CD14-positive monocyte (primary cell): ENCODE results near the gene PRKCA. TPM values are rescaled to one million over a fixed set of nuclear protein-coding genes. Genes with fewer than 3 reads are reported as not detected.

ENCODE experiments used
- DNase-seq, 3 donors: peaks; one replicate each; pipeline ENCODE4 v3.0.0-alpha.2; 2011 to 2022
- H2AFZ ChIP-seq: 2 replicates; pipeline ENCODE4 v1.6.0; 2012; ENCODE audit warnings: mild to moderate bottlenecking, low read depth, low read length, inconsistent platforms; ENCODE audit not compliant: insufficient read depth, poor library complexity, severe bottlenecking
- H3K27ac ChIP-seq, 2 donors: 1 replicate in 1 of 2; 2 replicates in 1 of 2; pipeline ENCODE4 v1.5.1; 2012 to 2013; ENCODE audit warnings: low read length in 2 of 2, control low read depth in 1 of 2, inconsistent platforms in 1 of 2, low read depth in 1 of 2, mild to moderate bottlenecking in 1 of 2
- H3K27me3 ChIP-seq, 2 donors: one replicate each; pipeline versions ENCODE4 v1.6.0 to v1.6.1; 2011 to 2013; ENCODE audit warnings: low read length in 2 of 2; ENCODE audit not compliant: control insufficient read depth in 2 of 2, insufficient read depth in 2 of 2
- H3K36me3 ChIP-seq, 2 donors: replicated peaks in 1 of 2; 1 replicate in 1 of 2; 2 replicates in 1 of 2; pipeline versions ENCODE4 v1.5.1 to v1.6.1; 2012 to 2013; ENCODE audit warnings: low read length in 2 of 2, control low read depth in 1 of 2, inconsistent platforms in 1 of 2, mild to moderate bottlenecking in 1 of 2; ENCODE audit not compliant: insufficient read depth in 2 of 2, control insufficient read depth in 1 of 2
- H3K4me1 ChIP-seq, 2 donors: 1 replicate in 1 of 2; 2 replicates in 1 of 2; pipeline versions ENCODE4 v1.5.1 to v1.6.1; 2012 to 2013; ENCODE audit warnings: low read length in 2 of 2, control low read depth in 1 of 2, inconsistent platforms in 1 of 2, mild to moderate bottlenecking in 1 of 2, moderate library complexity in 1 of 2; ENCODE audit not compliant: insufficient read depth in 2 of 2, control insufficient read depth in 1 of 2
- H3K4me2 ChIP-seq: replicated peaks from 2 replicates; pipeline ENCODE3; 2012; ENCODE audit warnings: low read length, moderate library complexity, mild to moderate bottlenecking; ENCODE audit not compliant: poor library complexity, severe bottlenecking; ENCODE audit errors: extremely low read depth
- H3K4me3 ChIP-seq, 3 experiments: fragments of 200-600 bp in 1 of 3; sonication (generic) in 1 of 3; replicated peaks in 1 of 3; 1 replicate in 2 of 3; 2 replicates in 1 of 3; pipeline ENCODE4 v1.5.1; 2011 to 2013; ENCODE audit warnings: low read length in 3 of 3, mild to moderate bottlenecking in 3 of 3, control low read depth in 2 of 3, low read depth in 2 of 3, inconsistent platforms in 1 of 3, moderate library complexity in 1 of 3
- H3K79me2 ChIP-seq: 2 replicates; pipeline ENCODE4 v1.6.0; 2012; ENCODE audit warnings: mild to moderate bottlenecking, control low read depth, inconsistent platforms, low read length, moderate library complexity; ENCODE audit not compliant: insufficient read depth
- H3K9ac ChIP-seq: 2 replicates; pipeline ENCODE4 v1.6.0; 2017; ENCODE audit warnings: low read length, mild to moderate bottlenecking; ENCODE audit not compliant: insufficient read depth, poor library complexity, severe bottlenecking
- H3K9me3 ChIP-seq, 2 donors: replicated peaks in 1 of 2; 1 replicate in 1 of 2; 2 replicates in 1 of 2; pipeline versions ENCODE4 v1.5.1 to v1.6.1; 2012 to 2013; ENCODE audit warnings: low read length in 2 of 2, control low read depth in 1 of 2; ENCODE audit not compliant: control insufficient read depth in 1 of 2, insufficient read depth in 1 of 2
- H4K20me1 ChIP-seq: 2 replicates; pipeline ENCODE4 v1.6.0; 2012; ENCODE audit warnings: mild to moderate bottlenecking, low read length, control low read depth, moderate library complexity; ENCODE audit not compliant: insufficient read depth
- H3K27ac Mint-ChIP-seq, 7 donors: one replicate each; pipeline ENCODE4 v1.8.0; 2020; ENCODE audit warnings: mild to moderate bottlenecking in 7 of 7, mixed read lengths in 7 of 7, moderate library complexity in 6 of 7, inconsistent platforms in 2 of 7
- H3K27me3 Mint-ChIP-seq, 3 donors: one replicate each; pipeline ENCODE4 v1.8.0; 2021 to 2022; ENCODE audit warnings: low read depth in 3 of 3, mild to moderate bottlenecking in 3 of 3, mixed read lengths in 3 of 3, moderate library complexity in 3 of 3, inconsistent platforms in 1 of 3
- H3K36me3 Mint-ChIP-seq, 2 donors: one replicate each; pipeline ENCODE4 v1.8.0; 2020; ENCODE audit warnings: mixed read lengths in 2 of 2, inconsistent platforms in 1 of 2, mild to moderate bottlenecking in 1 of 2
- H3K4me1 Mint-ChIP-seq: one replicate; pipeline ENCODE4 v1.8.0; 2020; ENCODE audit warnings: mild to moderate bottlenecking, mixed read lengths
- H3K4me3 Mint-ChIP-seq, 2 donors: one replicate each; pipeline ENCODE4 v1.8.0; 2020; ENCODE audit warnings: mild to moderate bottlenecking in 2 of 2, mixed read lengths in 2 of 2, moderate library complexity in 1 of 2
- H3K9me3 Mint-ChIP-seq, 7 donors: one replicate each; pipeline ENCODE4 v1.8.0; 2020 to 2022; ENCODE audit warnings: mixed read lengths in 7 of 7, mild to moderate bottlenecking in 6 of 7, moderate library complexity in 6 of 7, inconsistent platforms in 2 of 7
- CTCF ChIP-seq: fragments of 200-600 bp; IDR thresholded peaks from one replicate; pipeline ENCODE4 v1.8.0; 2022; ENCODE audit warnings: antibody characterized with exemption, mild to moderate bottlenecking
- WGBS: methylation state at CpG from one replicate; pipeline ENCODE4 v1.1.5; 2013; ENCODE audit warnings: missing lambda C conversion rate; ENCODE audit not compliant: insufficient coverage; 5-methylcytosine and 5-hydroxymethylcytosine counted together
- intact Hi-C, 2 donors: fragments of 100-400 bp; cut with micrococcal nuclease; formaldehyde crosslinking; loops; one replicate each; pipeline versions ENCODE4 v1.15.0 to v1.15.1; 2023
- polyA plus RNA-seq, 3 donors: library from polyadenylated mRNA; depleted of rRNA in 1 of 3; unstranded in 2 of 3; stranded (reverse) in 1 of 3; fragments of 300-500 nt in 2 of 3; fragments of >200 nt in 1 of 3; fragmentation: Illumina TruSeq in 2 of 3; gene quantifications; 1 replicate in 2 of 3; 2 replicates in 1 of 3; pipeline ENCODE4 v1.2.3, GENCODE V29; 2012 to 2021

The PRKCA gene
- polyA plus RNA-seq, 3 donors = 0.22 to 7.1 (median 0.30) TPM

GRCh38 chr17:66460558-66460957 is 158.1 kb downstream of the PRKCA start:
- peaks cover 0 to 12% of the 10 kb centered on the region in 2 donors for H3K36me3 ChIP-seq
- peak overlapping the region; percentile 62 to 78 for H3K27ac ChIP-seq
- H3K27me3 Mint-ChIP-seq = no peaks in the 10 kb centered on the region
- peaks cover 7 to 23% of the 10 kb centered on the region in 2 donors for H3K36me3 Mint-ChIP-seq
- no peak overlapping the region for H2AFZ ChIP-seq
- H3K27ac Mint-ChIP-seq = peak overlapping the region; percentile 84 to 93 (median 89)
- H4K20me1 ChIP-seq = no peaks in the 10 kb centered on the region
- intact Hi-C loops = loop anchor here in 1 of 2 donors (1.0 kb wide), 1 partner anchor 8 kb away; no protein-coding TSS in a partner anchor
- H3K9me3 Mint-ChIP-seq = peaks cover 7 to 13% (median 11%) of the 10 kb centered on the region in 7 donors
- peak overlapping the region in 1 of 3 experiments; percentile 43 for H3K4me3 ChIP-seq
- no peak overlapping the region for H3K9ac ChIP-seq
- DNase-seq = no peak
- peak overlapping the region; percentile 49 for H3K4me2 ChIP-seq
- peaks cover 64% of the 10 kb centered on the region for H3K79me2 ChIP-seq
- 17% methylated on average over 2 of the region's 6 CpGs for WGBS
- H3K27me3 ChIP-seq = no peaks in the 10 kb centered on the region
- H3K4me3 Mint-ChIP-seq = peak overlapping the region in 1 of 2 donors; percentile 39
- peaks cover 55 to 61% of the 10 kb centered on the region in 2 donors for H3K4me1 ChIP-seq
- no peak for TF ChIP-seq CTCF
- peaks cover 12% of the 10 kb centered on the region in 2 donors for H3K9me3 ChIP-seq
- peaks cover 55% of the 10 kb centered on the region for H3K4me1 Mint-ChIP-seq

GRCh38 chr17:66461343-66461995 is 159.1 kb downstream of the PRKCA start:
- H3K27ac Mint-ChIP-seq = peak overlapping the region; percentile 81 to 93 (median 85)
- peaks cover 64 to 70% of the 10 kb centered on the region in 2 donors for H3K4me1 ChIP-seq
- no peaks in the 10 kb centered on the region for H4K20me1 ChIP-seq
- H3K9me3 Mint-ChIP-seq = peaks cover 7 to 13% (median 11%) of the 10 kb centered on the region in 7 donors
- peaks cover 71% of the 10 kb centered on the region for H3K79me2 ChIP-seq
- H3K4me1 Mint-ChIP-seq = peaks cover 64% of the 10 kb centered on the region
- H3K4me2 ChIP-seq = peak overlapping the region; percentile 47
- intact Hi-C loops = no loop called here
- H3K36me3 ChIP-seq = peaks cover 0 to 10% of the 10 kb centered on the region in 2 donors
- H3K27me3 ChIP-seq = no peaks in the 10 kb centered on the region
- no peak overlapping the region for H3K9ac ChIP-seq
- TF ChIP-seq CTCF = no peak
- no peak overlapping the region for H2AFZ ChIP-seq
- H3K9me3 ChIP-seq = peaks cover 12% of the 10 kb centered on the region in 2 donors
- H3K4me3 ChIP-seq = peak overlapping the region in 1 of 3 experiments; percentile 43
- 80% methylated on average over 1 of the region's 7 CpGs for WGBS
- peaks cover 4 to 20% of the 10 kb centered on the region in 2 donors for H3K36me3 Mint-ChIP-seq
- DNase-seq = peak in 2 of 3 donors; percentile 45 to 62
- peak overlapping the region; percentile 24 to 65 for H3K4me3 Mint-ChIP-seq
- no peaks in the 10 kb centered on the region for H3K27me3 Mint-ChIP-seq
- peak overlapping the region in 1 of 2 donors; percentile 78 for H3K27ac ChIP-seq
